Renal cortex interstitium (tissue), 15 donors: ENCODE data around the gene SUSD6. TPM values are rescaled to one million over a fixed set of nuclear protein-coding genes. Genes with fewer than 3 reads are reported as not detected.
A peak's percentile ranks its signal among the peaks of the same experiment; 100 is the strongest.

Experiments used
- DNase-seq, 11 donors: peaks; one replicate each; pipeline ENCODE4 v3.0.0-alpha.2; 2013; ENCODE audit warnings: low read depth in 9 of 11, low spot score in 4 of 11; ENCODE audit errors: extremely low read depth in 1 of 11
- long read RNA-seq, 16 experiments: transcript quantifications; one replicate each; lab custom pipeline, GENCODE V29; 2026
- polyA plus RNA-seq, 3 donors: library from polyadenylated mRNA; unstranded; fragments of 120-200 nt; gene quantifications; one replicate each; pipeline ENCODE4 v1.2.1, GENCODE V29; 2013; ENCODE audit not compliant: insufficient read length in 3 of 3

The SUSD6 gene, protein sequence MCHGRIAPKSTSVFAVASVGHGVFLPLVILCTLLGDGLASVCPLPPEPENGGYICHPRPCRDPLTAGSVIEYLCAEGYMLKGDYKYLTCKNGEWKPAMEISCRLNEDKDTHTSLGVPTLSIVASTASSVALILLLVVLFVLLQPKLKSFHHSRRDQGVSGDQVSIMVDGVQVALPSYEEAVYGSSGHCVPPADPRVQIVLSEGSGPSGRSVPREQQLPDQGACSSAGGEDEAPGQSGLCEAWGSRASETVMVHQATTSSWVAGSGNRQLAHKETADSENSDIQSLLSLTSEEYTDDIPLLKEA
- polyA plus RNA-seq = 10 to 100 TPM; 19.4 to 22.8 (median 19.8) TPM
- long read RNA-seq, donor 1, full-length matches to known transcripts = 1 of 1 reads
- long read RNA-seq, donor 1, partial matches to known transcripts = 0 of 1 reads
- long read RNA-seq, donor 1, other reads (novel, unspliced or antisense) = 0 of 1 reads
- long read RNA-seq, donor 2, full-length matches to known transcripts = 1 of 1 reads
- long read RNA-seq, donor 2, partial matches to known transcripts = 0 of 1 reads
- long read RNA-seq, donor 2, other reads (novel, unspliced or antisense) = 0 of 1 reads
- long read RNA-seq, donor 3, full-length matches to known transcripts = 2 of 2 reads
- long read RNA-seq, donor 3, partial matches to known transcripts = 0 of 2 reads
- long read RNA-seq, donor 3, other reads (novel, unspliced or antisense) = 0 of 2 reads
- long read RNA-seq, donor 4, full-length matches to known transcripts = 3 of 3 reads
- long read RNA-seq, donor 4, partial matches to known transcripts = 0 of 3 reads
- long read RNA-seq, donor 4, other reads (novel, unspliced or antisense) = 0 of 3 reads
- long read RNA-seq, donor 5 = 0 reads
- long read RNA-seq, donor 6, full-length matches to known transcripts = 1 of 1 reads
- long read RNA-seq, donor 6, partial matches to known transcripts = 0 of 1 reads
- long read RNA-seq, donor 6, other reads (novel, unspliced or antisense) = 0 of 1 reads
- long read RNA-seq, donor 7, full-length matches to known transcripts = 2 of 2 reads
- long read RNA-seq, donor 7, partial matches to known transcripts = 0 of 2 reads
- long read RNA-seq, donor 7, other reads (novel, unspliced or antisense) = 0 of 2 reads
- long read RNA-seq, donor 8 = 0 reads
- long read RNA-seq, donor 9, full-length matches to known transcripts = 1 of 1 reads
- long read RNA-seq, donor 9, partial matches to known transcripts = 0 of 1 reads
- long read RNA-seq, donor 9, other reads (novel, unspliced or antisense) = 0 of 1 reads
- long read RNA-seq, donor 10, full-length matches to known transcripts = 1 of 1 reads
- long read RNA-seq, donor 10, partial matches to known transcripts = 0 of 1 reads
- long read RNA-seq, donor 10, other reads (novel, unspliced or antisense) = 0 of 1 reads
- long read RNA-seq, donor 11, full-length matches to known transcripts = 2 of 2 reads
- long read RNA-seq, donor 11, partial matches to known transcripts = 0 of 2 reads
- long read RNA-seq, donor 11, other reads (novel, unspliced or antisense) = 0 of 2 reads
- long read RNA-seq, donor 12, full-length matches to known transcripts = 1 of 1 reads
- long read RNA-seq, donor 12, partial matches to known transcripts = 0 of 1 reads
- long read RNA-seq, donor 12, other reads (novel, unspliced or antisense) = 0 of 1 reads
- long read RNA-seq, donor 13 = 0 reads
- long read RNA-seq, donor 14, full-length matches to known transcripts = 2 of 2 reads
- long read RNA-seq, donor 14, partial matches to known transcripts = 0 of 2 reads
- long read RNA-seq, donor 14, other reads (novel, unspliced or antisense) = 0 of 2 reads
- long read RNA-seq, donor 15 = 0 reads
- long read RNA-seq, donor 16, full-length matches to known transcripts = 6 of 6 reads
- long read RNA-seq, donor 16, partial matches to known transcripts = 0 of 6 reads
- long read RNA-seq, donor 16, other reads (novel, unspliced or antisense) = 0 of 6 reads

GRCh38 chr14:69611172-69612013, at the start of gene SUSD6:
TSS of gene SUSD6 (plus strand) at chr14:69611596. CDS start at chr14:69658593, 46,997 bp downstream.
- DNase-seq = peak; percentile 65 to 88 (median 82)

DNA sequence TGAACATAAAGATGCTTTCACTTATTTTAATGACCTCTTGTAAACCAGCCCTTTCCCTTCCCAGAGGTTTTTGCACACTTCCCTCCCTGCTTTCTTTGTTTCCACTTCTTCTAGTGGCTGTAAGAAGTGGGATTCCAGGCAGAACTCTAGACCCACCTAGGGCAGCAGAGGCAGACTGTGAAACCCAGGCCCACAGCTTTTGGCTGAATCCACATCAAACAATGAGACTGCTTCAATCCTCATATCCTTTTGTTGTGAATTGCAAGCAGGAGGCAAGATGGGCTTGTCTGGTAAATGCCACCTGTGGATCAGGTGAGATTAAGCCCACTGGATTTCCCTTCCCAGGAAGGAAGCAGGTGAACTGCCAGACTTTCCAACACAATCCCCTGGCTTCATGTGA, 49.5 kb upstream of the SUSD6 start:
- DNase-seq = no peak

GRCh38 chr14:69567563-69567962, 43.8 kb upstream of the SUSD6 start:
- DNase-seq = no peak

DNA sequence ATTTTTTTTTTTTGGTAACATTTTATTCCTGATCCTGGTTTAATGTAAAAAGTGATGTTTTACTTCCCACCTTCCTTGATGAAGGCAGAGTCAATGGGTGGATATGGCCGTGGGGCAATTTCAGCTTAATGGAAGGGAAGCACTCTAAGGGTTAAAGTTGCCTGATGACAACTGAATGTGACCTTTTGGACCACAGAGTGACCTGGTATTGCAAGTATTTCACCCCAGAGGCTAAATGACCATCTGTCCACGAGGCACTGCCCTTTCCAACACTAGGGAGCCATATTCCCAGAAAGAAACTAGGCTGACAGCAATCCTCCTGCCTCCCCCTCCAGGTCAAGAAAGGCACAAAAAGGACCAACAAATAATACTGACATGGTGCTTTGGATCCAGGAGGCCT, 41.5 kb upstream of the SUSD6 start:
- no peak for DNase-seq

GRCh38 chr14:69570836-69571330, 40.5 kb upstream of the SUSD6 start:
- DNase-seq = no peak

GRCh38 chr14:69571449-69572029, 39.9 kb upstream of the SUSD6 start:
- DNase-seq = no peak

DNA sequence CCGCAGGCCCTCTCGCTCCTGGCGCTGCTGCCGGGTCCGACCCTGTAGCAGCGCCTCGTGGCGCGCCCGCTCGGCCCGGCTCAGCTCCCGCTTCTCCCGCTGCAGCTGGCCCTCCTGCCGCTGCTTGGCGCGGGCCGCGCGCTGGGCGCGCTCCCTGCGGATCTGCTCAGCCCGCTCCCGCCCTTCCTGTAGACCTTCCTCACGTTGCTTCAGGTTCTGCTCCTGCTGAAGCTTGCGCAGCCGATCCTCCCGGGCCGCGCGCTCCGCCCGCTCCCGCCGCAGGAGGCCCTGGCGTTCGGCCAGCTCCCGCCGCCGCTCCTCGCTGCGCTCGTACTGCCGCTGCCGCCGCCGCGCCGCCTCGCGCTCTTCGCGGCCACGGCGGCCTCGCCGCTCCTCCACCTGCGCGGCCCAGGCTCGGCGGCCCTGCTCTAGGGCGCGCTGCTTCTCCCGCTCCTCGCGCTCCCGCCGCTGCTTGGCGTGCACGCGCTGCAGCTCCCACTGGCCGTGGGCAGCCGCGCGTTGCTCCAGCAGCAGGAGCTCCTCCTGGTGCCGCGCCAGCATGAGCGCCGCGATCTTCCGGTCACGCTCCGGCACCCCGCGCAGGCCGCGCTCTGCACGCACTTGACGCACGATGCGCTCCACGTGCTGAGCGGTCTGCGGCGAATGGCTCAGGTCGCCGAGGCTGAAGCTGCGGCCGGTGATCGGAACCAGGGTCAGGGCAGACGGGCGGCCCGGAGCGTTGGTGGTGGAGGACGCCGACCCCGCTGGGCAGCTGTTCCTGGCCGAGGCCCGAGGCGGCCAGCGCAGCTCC, 39.2 kb upstream of the SUSD6 start:
- peak in 4 of 11 donors; percentile 35 to 50 (median 38) for DNase-seq

- no peak for DNase-seq
These were observed 38.6 kb upstream of the SUSD6 start for GRCh38 chr14:69572841-69573135.

GRCh38 chr14:69573205-69573830, 38.1 kb upstream of the SUSD6 start:
- no peak for DNase-seq

- DNase-seq = no peak
These were observed 37.5 kb upstream of the SUSD6 start for GRCh38 chr14:69573831-69574262.

DNA sequence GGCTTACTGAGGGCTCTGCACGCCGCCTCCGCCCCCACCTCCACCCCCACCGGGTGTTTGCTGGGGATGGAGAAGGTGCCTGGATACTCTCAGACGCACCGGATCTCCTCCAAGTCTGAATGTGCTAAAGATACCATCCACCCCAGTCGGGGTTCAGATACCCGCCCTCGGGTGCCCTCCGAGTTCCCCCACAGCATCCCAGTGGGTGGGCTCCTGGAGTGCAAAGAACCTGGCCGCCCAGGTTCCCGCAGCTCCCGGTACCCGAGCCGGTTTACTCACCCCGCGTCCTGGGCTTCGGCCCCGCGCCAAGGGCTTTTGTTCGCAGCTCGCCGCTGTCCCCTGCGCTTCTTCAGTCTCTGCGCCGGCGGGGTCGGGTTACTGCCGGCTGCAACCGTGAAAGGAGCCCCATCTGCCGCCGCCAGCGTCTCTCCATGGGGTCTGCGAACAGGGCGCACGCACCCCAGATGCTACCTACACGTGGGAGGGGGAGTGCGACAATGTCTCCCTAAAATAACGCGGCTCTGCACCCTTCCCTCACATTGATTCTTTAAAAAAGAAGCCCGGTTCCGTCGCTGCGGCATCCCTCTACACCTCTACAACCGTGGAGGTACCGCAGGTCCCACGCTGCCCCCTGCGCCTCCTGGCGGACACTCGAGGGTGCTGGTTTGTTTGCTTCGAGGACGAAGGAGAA, 37.0 kb upstream of the SUSD6 start, which contains the start of gene CCDC177:
Gene CCDC177, minus strand, starts transcription at position 609 of the 691 bp plus-strand sequence. CDS start 1,249 bp downstream, outside the sequence.
- peak in 1 of 11 donors; percentile 49 for DNase-seq

- no peak for DNase-seq
These were observed 36.5 kb upstream of the SUSD6 start for GRCh38 chr14:69574954-69575295.

GRCh38 chr14:69579476-69579875, 31.9 kb upstream of the SUSD6 start:
- no peak for DNase-seq

DNA sequence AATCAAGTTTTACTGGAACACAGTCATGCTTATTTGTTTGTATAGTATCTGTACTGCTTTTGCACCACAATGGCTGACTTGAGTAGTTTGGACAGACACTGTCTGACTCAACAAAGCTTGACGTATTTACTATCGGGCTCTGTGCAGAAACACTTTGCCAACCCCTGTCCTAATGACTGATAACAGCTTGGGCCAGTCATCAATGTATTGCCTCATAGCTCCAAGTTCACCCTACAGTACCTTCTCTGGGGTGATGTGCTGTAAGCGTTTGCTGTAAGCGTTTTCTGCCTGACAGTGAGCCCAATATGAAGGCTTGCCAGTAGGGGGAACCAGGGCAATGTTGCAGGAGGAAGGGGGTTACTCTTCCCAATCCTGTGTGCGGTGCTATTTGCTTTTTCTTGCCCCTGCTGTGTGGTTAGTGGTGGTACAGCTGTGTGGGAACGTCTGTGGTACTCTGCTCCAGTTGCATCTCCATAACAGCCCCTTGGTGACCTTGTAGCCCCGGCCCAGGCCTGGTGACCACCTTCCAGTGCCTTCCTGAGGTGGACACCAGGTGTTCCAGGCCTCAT, 31.3 kb upstream of the SUSD6 start:
- no peak for DNase-seq
